ENCODE data around the gene TESMIN.

The TESMIN gene

GRCh38 chr11:68751331-68751856 lies at the start of gene TESMIN:
TESMIN (minus strand) TSS chr11:68751520; CDS start chr11:68750660, 860 bp downstream.
- peak; percentile 49 for DNase-seq (ENCODE audit: low spot score)

- no peak for DNase-seq (ENCODE audit: low spot score)
These were observed 47.0 kb upstream of the TESMIN start for GRCh38 chr11:68798221-68798813.

- DNase-seq (ENCODE audit: low spot score), result no peak
These were observed 45.5 kb upstream of the TESMIN start for GRCh38 chr11:68796801-68797200.

- DNase-seq (ENCODE audit: low spot score), result no peak
These were observed 41.2 kb upstream of the TESMIN start for GRCh38 chr11:68792400-68792966.

- DNase-seq (ENCODE audit: low spot score), result no peak
These were observed 33.3 kb upstream of the TESMIN start for GRCh38 chr11:68784653-68785052.

- no peak for DNase-seq (ENCODE audit: low spot score)
These were observed 32.0 kb upstream of the TESMIN start for GRCh38 chr11:68783216-68783821.

- no peak for DNase-seq (ENCODE audit: low spot score)
These were observed 31.4 kb upstream of the TESMIN start for GRCh38 chr11:68782711-68783110.

GRCh38 chr11:68780829-68781228 lies 29.5 kb upstream of the TESMIN start:
- DNase-seq (ENCODE audit: low spot score), result no peak

GRCh38 chr11:68778205-68778604 lies 26.9 kb upstream of the TESMIN start:
- no peak for DNase-seq (ENCODE audit: low spot score)

GRCh38 chr11:68776442-68777235 lies 25.3 kb upstream of the TESMIN start:
- no peak for DNase-seq (ENCODE audit: low spot score)

GRCh38 chr11:68775951-68776388 lies 24.6 kb upstream of the TESMIN start:
- no peak for DNase-seq (ENCODE audit: low spot score)

- DNase-seq (ENCODE audit: low spot score), result no peak
These were observed 22.9 kb upstream of the TESMIN start for GRCh38 chr11:68774194-68774585.

- no peak for DNase-seq (ENCODE audit: low spot score)
These were observed 22.3 kb upstream of the TESMIN start for GRCh38 chr11:68773521-68774193.

- DNase-seq (ENCODE audit: low spot score), result no peak
These were observed 21.6 kb upstream of the TESMIN start for GRCh38 chr11:68772936-68773335.

- no peak for DNase-seq (ENCODE audit: low spot score)
These were observed 19.5 kb upstream of the TESMIN start for GRCh38 chr11:68770781-68771180.

- no peak for DNase-seq (ENCODE audit: low spot score)
These were observed 16.4 kb upstream of the TESMIN start for GRCh38 chr11:68767672-68768071.

GRCh38 chr11:68766786-68767185 lies 15.5 kb upstream of the TESMIN start:
- DNase-seq (ENCODE audit: low spot score), result no peak

GRCh38 chr11:68764746-68765145 lies 13.4 kb upstream of the TESMIN start:
- DNase-seq (ENCODE audit: low spot score), result no peak

- DNase-seq (ENCODE audit: low spot score), result no peak
These were observed 12.8 kb upstream of the TESMIN start for GRCh38 chr11:68763926-68764657.

- DNase-seq (ENCODE audit: low spot score), result no peak
These were observed 11.9 kb upstream of the TESMIN start for GRCh38 chr11:68763181-68763721.

- no peak for DNase-seq (ENCODE audit: low spot score)
These were observed 11.2 kb upstream of the TESMIN start for GRCh38 chr11:68762481-68762880.

Measured in kidney capillary endothelial cell (primary cell).